Suprapubic skin (tissue), 4 donors: ENCODE data around the gene TSC22D3. TPM values are rescaled to one million over a fixed set of nuclear protein-coding genes. Genes with fewer than 3 reads are reported as not detected.
"Not testable (repeated sequence)": the region's sequence is repeated elsewhere in the genome, so short reads cannot be mapped to it uniquely, and the experiment has no call there.

ENCODE experiments used
- DNase-seq, 2 donors: peaks; one replicate each; pipeline ENCODE4 v3.0.0-alpha.2; 2019; ENCODE audit warnings: low spot score in 2 of 2
- H3K27ac ChIP-seq: fragments of 200-600 bp; sonication (generic); one replicate; pipeline ENCODE4 v1.5.1; 2019
- H3K27me3 ChIP-seq: fragments of 200-600 bp; sonication (generic); one replicate; pipeline ENCODE4 v1.5.1; 2019
- H3K36me3 ChIP-seq: fragments of 200-600 bp; sonication (generic); one replicate; pipeline ENCODE4 v1.5.1; 2019
- H3K4me1 ChIP-seq: fragments of 200-600 bp; sonication (generic); one replicate; pipeline ENCODE4 v1.5.1; 2019
- H3K4me3 ChIP-seq: fragments of 200-600 bp; sonication (generic); one replicate; pipeline ENCODE4 v1.5.1; 2019; ENCODE audit warnings: mild to moderate bottlenecking
- H3K9me3 ChIP-seq: fragments of 200-600 bp; sonication (generic); one replicate; pipeline ENCODE4 v1.5.1; 2019
- CTCF ChIP-seq, 2 donors: fragments of 200-600 bp in 1 of 2; fragments of 450-650 bp in 1 of 2; sonication (generic) in 1 of 2; IDR thresholded peaks; one replicate each; pipeline ENCODE4 v1.5.1; 2016 to 2019; ENCODE audit warnings: antibody characterized with exemption in 2 of 2, mild to moderate bottlenecking in 1 of 2, moderate library complexity in 1 of 2
- EP300 ChIP-seq: sonication (generic); formaldehyde crosslinking; IDR thresholded peaks from one replicate; pipeline ENCODE4 v1.6.1; 2017; ENCODE audit warnings: antibody characterized with exemption
- POLR2A ChIP-seq, 2 donors: fragments of 450-650 bp; IDR thresholded peaks; one replicate each; pipeline ENCODE4 v1.6.1; 2017; ENCODE audit warnings: antibody characterized with exemption in 2 of 2, mild to moderate bottlenecking in 2 of 2, moderate library complexity in 2 of 2
- POLR2AphosphoS5 ChIP-seq, 3 donors: sonication (generic); formaldehyde crosslinking; IDR thresholded peaks; one replicate each; pipeline ENCODE4 v1.6.1; 2017; ENCODE audit warnings: antibody characterized with exemption in 3 of 3
- WGBS: methylation state at CpG from one replicate; pipeline ENCODE4 v1.1.5; 2018; 5-methylcytosine and 5-hydroxymethylcytosine counted together
- total RNA-seq, 4 donors: library from RNA; depleted of rRNA; stranded (reverse); fragments of >200 nt; gene quantifications; one replicate each; pipeline ENCODE4 v1.1.0, GENCODE V29; 2016

The TSC22D3 gene
- 1,000 to 10,000 TPM in 1 of 4 donors, 100 to 1,000 TPM in 3; 487 to 1,035 (median 681) TPM for total RNA-seq

DNA sequence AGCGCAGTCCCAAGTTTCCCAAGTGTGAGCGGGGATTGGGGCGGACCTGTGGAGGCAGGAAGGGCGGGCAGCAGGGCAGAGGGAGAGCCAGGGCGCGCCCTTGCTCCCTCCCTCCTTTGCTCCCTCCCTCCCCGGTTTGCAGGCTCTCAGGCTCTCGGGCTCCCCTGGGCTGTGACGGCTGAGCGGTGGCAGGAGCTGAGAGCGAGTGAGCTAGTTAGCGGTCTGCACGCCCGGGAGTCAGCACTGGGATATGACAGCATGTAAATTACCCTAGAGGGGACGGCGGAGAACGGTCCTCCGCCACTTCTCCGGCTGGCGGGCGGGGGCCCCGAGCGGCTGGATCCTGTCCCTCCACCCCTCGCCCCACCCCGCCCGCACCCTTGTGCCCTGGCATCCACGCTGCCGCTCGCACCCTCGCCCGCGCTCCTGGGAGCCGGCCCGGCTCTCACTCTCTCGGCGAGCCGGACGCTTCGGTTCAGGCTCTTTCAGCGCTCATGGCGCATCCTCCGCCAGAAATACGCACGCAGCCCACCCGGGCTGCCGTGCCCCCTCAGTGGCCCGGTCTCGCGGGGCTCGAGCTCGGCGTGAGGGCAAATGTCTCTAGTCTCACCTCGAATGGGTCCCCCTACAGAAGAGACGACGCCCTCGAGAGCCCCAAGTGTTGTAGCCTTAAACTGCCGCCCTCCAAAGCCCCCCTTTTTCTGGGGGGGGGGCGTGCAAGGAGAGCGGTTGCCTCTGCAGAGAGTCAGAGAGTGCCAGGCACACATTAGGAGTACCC, at the start of gene TSC22D3:
TSC22D3 (minus strand) TSS at position 54 of the 778 bp plus-strand sequence. CDS start 368 bp downstream, outside the sequence.
- no peaks in the 10 kb centered on the region for H3K27me3 ChIP-seq

GRCh38 chrX:107823456-107823855, 47.9 kb upstream of the TSC22D3 start:
- WGBS, result 43% methylated on average over 1 of the region's 1 CpG
- no peak for DNase-seq

More for the DNA sequence above, at the start of gene TSC22D3:
- H3K4me1 ChIP-seq, result peaks cover 12% of the 10 kb centered on the region
- no peaks in the 10 kb centered on the region for H3K9me3 ChIP-seq
- peak within 1 kb of the TSS; percentile 57 for H3K4me3 ChIP-seq
- H3K36me3 ChIP-seq, result no peaks in the 10 kb centered on the region
- peak within 1 kb of the TSS; percentile 82 for H3K27ac ChIP-seq
- TF ChIP-seq EP300, result no peak
- TF ChIP-seq POLR2A (IDR thresholded peaks at IDR 0.05), result peak in 1 of 2 donors; percentile 38
- TF ChIP-seq POLR2AphosphoS5 (IDR thresholded peaks at IDR 0.05), result no peak
- peak in 1 of 2 donors; percentile 31 for TF ChIP-seq CTCF (IDR thresholded peaks at IDR 0.05)
- 30% methylated on average over 19 of the region's 59 CpGs for WGBS
- peak; percentile 86 to 87 for DNase-seq

GRCh38 chrX:107823042-107823441, 47.5 kb upstream of the TSC22D3 start:
- H3K27me3 ChIP-seq, result no peaks in the 10 kb centered on the region
- H3K4me3 ChIP-seq, result no peak overlapping the region
- no peaks in the 10 kb centered on the region for H3K36me3 ChIP-seq
- no peaks in the 10 kb centered on the region for H3K9me3 ChIP-seq
- no peak for TF ChIP-seq POLR2AphosphoS5 (IDR thresholded peaks at IDR 0.05)
- TF ChIP-seq CTCF (IDR thresholded peaks at IDR 0.05), result no peak
- no peak for TF ChIP-seq EP300
- TF ChIP-seq POLR2A (IDR thresholded peaks at IDR 0.05), result no peak
- no peak for DNase-seq
- peaks cover 15% of the 10 kb centered on the region for H3K4me1 ChIP-seq
- H3K27ac ChIP-seq, result no peak overlapping the region
- WGBS, result 69% methylated on average over 2 of the region's 2 CpGs

More at GRCh38 chrX:107823456-107823855, 47.9 kb upstream of the TSC22D3 start:
- Histone ChIP-seq H3K4me1 (peaks cover 15% of the 10 kb centered on the region), H3K4me3 (no peak overlapping the region), H3K27ac (no peak overlapping the region), H3K27me3 (no peaks in the 10 kb centered on the region), H3K9me3 (no peaks in the 10 kb centered on the region), H3K36me3 (no peaks in the 10 kb centered on the region)
- TF ChIP-seq POLR2AphosphoS5 (IDR thresholded peaks at IDR 0.05) (no peak), POLR2A (IDR thresholded peaks at IDR 0.05) (no peak), EP300 (no peak), CTCF (IDR thresholded peaks at IDR 0.05) (no peak)

- DNase-seq, result no peak
- no peak overlapping the region for H3K4me3 ChIP-seq
- no peaks in the 10 kb centered on the region for H3K4me1 ChIP-seq
These were observed 43.4 kb upstream of the TSC22D3 start for GRCh38 chrX:107818900-107819521.

DNA sequence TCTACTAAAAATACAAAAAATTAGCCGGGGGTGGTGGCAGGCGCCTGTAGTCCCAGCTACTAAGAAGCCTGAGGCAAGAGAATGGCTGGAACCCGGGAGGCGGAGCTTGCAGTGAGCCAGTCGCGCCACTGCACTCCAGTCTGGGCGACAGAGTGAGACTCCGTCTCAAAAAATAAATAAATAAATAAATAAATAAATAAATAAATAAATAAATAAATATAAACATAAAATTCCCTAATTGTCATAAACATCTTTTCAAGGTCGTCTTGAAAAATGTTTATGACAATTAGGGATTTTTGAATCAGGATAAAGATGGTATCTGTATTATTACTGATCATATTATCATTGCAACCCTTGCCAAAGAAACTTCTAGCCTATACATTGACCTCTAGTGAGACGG, 34.5 kb upstream of the TSC22D3 start:
- H3K27ac ChIP-seq, DNase-seq, H3K4me3 ChIP-seq, H3K27me3 ChIP-seq, H3K4me1 ChIP-seq, H3K36me3 ChIP-seq, H3K9me3 ChIP-seq: not testable (repeated sequence)
- 85% methylated on average over 10 of the region's 10 CpGs for WGBS

More at GRCh38 chrX:107818900-107819521, 43.4 kb upstream of the TSC22D3 start:
- Histone ChIP-seq H3K9me3 (no peaks in the 10 kb centered on the region), H3K27ac (no peak overlapping the region), H3K27me3 (no peaks in the 10 kb centered on the region), H3K36me3 (no peaks in the 10 kb centered on the region)
- no peak for TF ChIP-seq CTCF (IDR thresholded peaks at IDR 0.05)
- no peak for TF ChIP-seq POLR2AphosphoS5 (IDR thresholded peaks at IDR 0.05)
- TF ChIP-seq EP300, result no peak
- no peak for TF ChIP-seq POLR2A (IDR thresholded peaks at IDR 0.05)
